ENCODE measurements around the gene GLT8D2. TPM values are rescaled to one million over a fixed set of nuclear protein-coding genes. Genes with fewer than 3 reads are reported as not detected.

The GLT8D2 gene
- polyA plus RNA-seq, 3 donors, result not detected

DNA sequence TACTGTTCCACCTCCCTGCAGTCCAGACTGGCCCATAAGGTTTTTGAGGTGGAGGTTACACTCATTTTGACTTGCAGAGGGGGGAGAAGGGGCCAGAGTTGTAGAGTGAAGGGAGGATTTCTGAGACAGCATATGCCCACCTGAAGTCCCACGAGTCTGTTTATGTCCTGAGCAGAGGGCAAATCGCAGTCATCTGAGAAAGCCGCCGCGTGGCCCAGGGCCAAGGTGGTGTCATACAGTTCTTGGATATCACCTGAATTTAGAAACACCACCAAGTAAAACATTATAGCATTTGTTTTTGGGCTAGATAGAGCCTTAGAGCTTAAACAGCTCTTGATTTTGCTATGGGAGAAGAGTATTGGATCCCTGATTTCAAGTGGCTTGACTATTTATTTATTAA lies 53.4 kb downstream of the GLT8D2 start:
- no peak overlapping the region for H3K27ac Mint-ChIP-seq
- no peak for DNase-seq
- no peak overlapping the region for H3K27ac ChIP-seq (ENCODE audit: low read depth in 1 of 2, low read length in 2 of 2)
- H3K27me3 Mint-ChIP-seq (ENCODE audit: low read depth in 3 of 3), result peaks cover 0 to 15% (median 7%) of the 10 kb centered on the region in 3 donors
- no peak overlapping the region for H2AFZ ChIP-seq (ENCODE audit: insufficient read depth, low read depth, low read length, poor library complexity, severe bottlenecking)
- no peak overlapping the region for H3K4me3 Mint-ChIP-seq
- H3K9me3 Mint-ChIP-seq, result no peaks in the 10 kb centered on the region
- H3K79me2 ChIP-seq (ENCODE audit: insufficient read depth, low read length), result no peaks in the 10 kb centered on the region
- 100% methylated on average over 1 of the region's 5 CpGs for WGBS (ENCODE audit: insufficient coverage)
- H3K4me2 ChIP-seq (replicated peaks; ENCODE audit: extremely low read depth, low read length, poor library complexity, severe bottlenecking), result no peak overlapping the region
- no peak overlapping the region for H3K4me3 ChIP-seq (replicated peaks in 1 of 3; ENCODE audit: low read depth in 2 of 3, low read length in 3 of 3)
- H3K27me3 ChIP-seq (ENCODE audit: control insufficient read depth in 2 of 2, insufficient read depth in 2 of 2, low read length in 2 of 2), result peaks cover under 1 to 3% of the 10 kb centered on the region in 2 donors
- no peaks in the 10 kb centered on the region for H4K20me1 ChIP-seq (ENCODE audit: insufficient read depth, low read length)
- H3K36me3 ChIP-seq (replicated peaks in 1 of 2; ENCODE audit: control insufficient read depth in 1 of 2, insufficient read depth in 2 of 2, low read length in 2 of 2), result no peaks in the 10 kb centered on the region
- no peaks in the 10 kb centered on the region for H3K4me1 ChIP-seq (ENCODE audit: control insufficient read depth in 1 of 2, insufficient read depth in 2 of 2, low read length in 2 of 2)
- no peaks in the 10 kb centered on the region for H3K36me3 Mint-ChIP-seq
- no peak overlapping the region for H3K9ac ChIP-seq (ENCODE audit: insufficient read depth, low read length, poor library complexity, severe bottlenecking)
- no peaks in the 10 kb centered on the region for H3K4me1 Mint-ChIP-seq
- intact Hi-C loops (cut with micrococcal nuclease), result no loop called here
- H3K9me3 ChIP-seq (replicated peaks in 1 of 2; ENCODE audit: control insufficient read depth in 1 of 2, insufficient read depth in 1 of 2, low read length in 2 of 2), result no peaks in the 10 kb centered on the region
- no peak for TF ChIP-seq CTCF (IDR thresholded peaks at IDR 0.05)

DNA sequence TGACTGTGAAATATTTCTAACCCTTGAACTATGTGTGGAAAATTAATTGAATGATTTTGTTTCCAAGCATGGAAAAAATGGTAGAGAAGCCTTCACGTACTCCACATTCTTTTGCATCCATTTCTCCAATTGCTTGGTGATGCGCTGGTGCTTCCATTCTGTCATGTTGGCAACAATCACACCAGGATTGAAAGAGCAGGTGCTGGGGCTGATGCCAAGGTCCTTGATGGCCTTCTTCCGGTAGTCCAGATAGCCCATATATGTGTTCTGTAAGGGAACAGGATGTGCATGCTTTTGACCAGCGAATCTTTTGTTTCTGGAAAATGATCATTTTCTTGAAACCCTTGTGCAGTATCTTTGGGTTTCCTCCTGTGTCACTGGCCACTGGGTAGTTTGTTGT lies 55.8 kb downstream of the GLT8D2 start:
- no peak for TF ChIP-seq CTCF (IDR thresholded peaks at IDR 0.05)
- Histone ChIP-seq H3K27ac (ENCODE audit: low read depth in 1 of 2, low read length in 2 of 2) (no peak overlapping the region), H3K9me3 (replicated peaks in 1 of 2; ENCODE audit: control insufficient read depth in 1 of 2, insufficient read depth in 1 of 2, low read length in 2 of 2) (no peaks in the 10 kb centered on the region), H3K4me3 (replicated peaks in 1 of 3; ENCODE audit: low read depth in 2 of 3, low read length in 3 of 3) (no peak overlapping the region), H4K20me1 (ENCODE audit: insufficient read depth, low read length) (no peaks in the 10 kb centered on the region), H3K4me1 (ENCODE audit: control insufficient read depth in 1 of 2, insufficient read depth in 2 of 2, low read length in 2 of 2) (no peaks in the 10 kb centered on the region), H3K36me3 (replicated peaks in 1 of 2; ENCODE audit: control insufficient read depth in 1 of 2, insufficient read depth in 2 of 2, low read length in 2 of 2) (peaks cover 5 to 16% of the 10 kb centered on the region in 2 donors), H2AFZ (ENCODE audit: insufficient read depth, low read depth, low read length, poor library complexity, severe bottlenecking) (no peak overlapping the region), H3K4me2 (replicated peaks; ENCODE audit: extremely low read depth, low read length, poor library complexity, severe bottlenecking) (no peak overlapping the region), H3K27me3 (ENCODE audit: control insufficient read depth in 2 of 2, insufficient read depth in 2 of 2, low read length in 2 of 2) (no peaks in the 10 kb centered on the region), H3K79me2 (ENCODE audit: insufficient read depth, low read length) (no peaks in the 10 kb centered on the region), H3K9ac (ENCODE audit: insufficient read depth, low read length, poor library complexity, severe bottlenecking) (no peak overlapping the region)
- Mint-ChIP-seq H3K27ac (no peak overlapping the region), H3K27me3 (ENCODE audit: low read depth in 3 of 3) (peaks cover 0 to 7% (median 3%) of the 10 kb centered on the region in 3 donors), H3K4me1 (no peaks in the 10 kb centered on the region), H3K36me3 (peaks cover 11 to 12% of the 10 kb centered on the region in 2 donors), H3K9me3 (no peaks in the 10 kb centered on the region), H3K4me3 (no peak overlapping the region)
- WGBS (ENCODE audit: insufficient coverage), result 100% methylated on average over 1 of the region's 4 CpGs
- DNase-seq, result no peak
- intact Hi-C loops (cut with micrococcal nuclease), result no loop called here

All from CD14-positive monocyte (primary cell).